Measurements from ENCODE around the gene BMP7. TPM values are rescaled to one million over a fixed set of nuclear protein-coding genes. Genes with fewer than 3 reads are reported as not detected.

Gene BMP7
- total RNA-seq, 3 donors from 2014 or later (not counting 1 experiment from before 2014, with no cell fraction given): not detected

- WGBS (ENCODE audit: insufficient coverage): 72% methylated on average over 7 of the region's 7 CpGs
- DNase-seq (no peak), ATAC-seq (no peak)
- Mint-ChIP-seq H3K27ac (no peak overlapping the region), H3K27me3 (ENCODE audit: low read depth in 2 of 2) (no peaks in the 10 kb centered on the region), H3K4me1 (no peaks in the 10 kb centered on the region), H3K36me3 (no peaks in the 10 kb centered on the region), H3K9me3 (no peaks in the 10 kb centered on the region), H3K4me3 (no peak overlapping the region)
- Histone ChIP-seq H3K36me3 (ENCODE audit: control insufficient read depth, insufficient read depth, low read length) (no peaks in the 10 kb centered on the region), H3K4me1 (ENCODE audit: control insufficient read depth, insufficient read depth, low read length) (no peaks in the 10 kb centered on the region), H3K4me3 (ENCODE audit: low read length) (no peak overlapping the region), H3K9me3 (ENCODE audit: control insufficient read depth, insufficient read depth, low read length) (no peaks in the 10 kb centered on the region), H3K27ac (ENCODE audit: low read length) (no peak overlapping the region), H3K27me3 (ENCODE audit: control insufficient read depth, insufficient read depth, low read length) (no peaks in the 10 kb centered on the region)
- intact Hi-C loops (cut with micrococcal nuclease): no loop called here
- TF ChIP-seq, protein P1, sequence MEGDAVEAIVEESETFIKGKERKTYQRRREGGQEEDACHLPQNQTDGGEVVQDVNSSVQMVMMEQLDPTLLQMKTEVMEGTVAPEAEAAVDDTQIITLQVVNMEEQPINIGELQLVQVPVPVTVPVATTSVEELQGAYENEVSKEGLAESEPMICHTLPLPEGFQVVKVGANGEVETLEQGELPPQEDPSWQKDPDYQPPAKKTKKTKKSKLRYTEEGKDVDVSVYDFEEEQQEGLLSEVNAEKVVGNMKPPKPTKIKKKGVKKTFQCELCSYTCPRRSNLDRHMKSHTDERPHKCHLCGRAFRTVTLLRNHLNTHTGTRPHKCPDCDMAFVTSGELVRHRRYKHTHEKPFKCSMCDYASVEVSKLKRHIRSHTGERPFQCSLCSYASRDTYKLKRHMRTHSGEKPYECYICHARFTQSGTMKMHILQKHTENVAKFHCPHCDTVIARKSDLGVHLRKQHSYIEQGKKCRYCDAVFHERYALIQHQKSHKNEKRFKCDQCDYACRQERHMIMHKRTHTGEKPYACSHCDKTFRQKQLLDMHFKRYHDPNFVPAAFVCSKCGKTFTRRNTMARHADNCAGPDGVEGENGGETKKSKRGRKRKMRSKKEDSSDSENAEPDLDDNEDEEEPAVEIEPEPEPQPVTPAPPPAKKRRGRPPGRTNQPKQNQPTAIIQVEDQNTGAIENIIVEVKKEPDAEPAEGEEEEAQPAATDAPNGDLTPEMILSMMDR (IDR thresholded peaks at IDR 0.05): no peak
These were observed 101.6 kb downstream of the BMP7 start for GRCh38 chr20:57164872-57165271.

- H3K36me3 Mint-ChIP-seq: no peaks in the 10 kb centered on the region
- Histone ChIP-seq H3K36me3 (ENCODE audit: control insufficient read depth, insufficient read depth, low read length) (no peaks in the 10 kb centered on the region), H3K4me1 (ENCODE audit: control insufficient read depth, insufficient read depth, low read length) (no peaks in the 10 kb centered on the region), H3K27me3 (ENCODE audit: control insufficient read depth, insufficient read depth, low read length) (no peaks in the 10 kb centered on the region), H3K27ac (ENCODE audit: low read length) (no peak overlapping the region), H3K9me3 (ENCODE audit: control insufficient read depth, insufficient read depth, low read length) (no peaks in the 10 kb centered on the region), H3K4me3 (ENCODE audit: low read length) (no peak overlapping the region)
- H3K27me3 Mint-ChIP-seq (ENCODE audit: low read depth in 2 of 2): peaks cover 0 to 11% of the 10 kb centered on the region in 2 donors
- WGBS (ENCODE audit: insufficient coverage): 78% methylated on average over 2 of the region's 2 CpGs
- H3K9me3 Mint-ChIP-seq: no peaks in the 10 kb centered on the region
- H3K4me1 Mint-ChIP-seq: no peaks in the 10 kb centered on the region
- no peak for DNase-seq
- H3K4me3 Mint-ChIP-seq: no peak overlapping the region
- no peak overlapping the region for H3K27ac Mint-ChIP-seq
- ATAC-seq: no peak
- intact Hi-C loops (cut with micrococcal nuclease): no loop called here
- TF ChIP-seq, protein P1 (IDR thresholded peaks at IDR 0.05): no peak
These were observed 103.4 kb downstream of the BMP7 start for GRCh38 chr20:57163041-57163440.

GRCh38 chr20:57162362-57162652 lies 104.1 kb downstream of the BMP7 start:
- Histone ChIP-seq H3K4me3 (ENCODE audit: low read length) (no peak overlapping the region), H3K27me3 (ENCODE audit: control insufficient read depth, insufficient read depth, low read length) (no peaks in the 10 kb centered on the region), H3K9me3 (ENCODE audit: control insufficient read depth, insufficient read depth, low read length) (no peaks in the 10 kb centered on the region), H3K36me3 (ENCODE audit: control insufficient read depth, insufficient read depth, low read length) (no peaks in the 10 kb centered on the region), H3K27ac (ENCODE audit: low read length) (no peak overlapping the region), H3K4me1 (ENCODE audit: control insufficient read depth, insufficient read depth, low read length) (no peaks in the 10 kb centered on the region)
- Mint-ChIP-seq H3K27me3 (ENCODE audit: low read depth in 2 of 2) (peaks cover 0 to 11% of the 10 kb centered on the region in 2 donors), H3K4me1 (no peaks in the 10 kb centered on the region), H3K9me3 (no peaks in the 10 kb centered on the region), H3K4me3 (no peak overlapping the region), H3K36me3 (no peaks in the 10 kb centered on the region), H3K27ac (no peak overlapping the region)
- no peak for ATAC-seq
- TF ChIP-seq, protein P1 (IDR thresholded peaks at IDR 0.05): no peak
- 69% methylated on average over 5 of the region's 5 CpGs for WGBS (ENCODE audit: insufficient coverage)
- DNase-seq: no peak
- intact Hi-C loops (cut with micrococcal nuclease): no loop called here

DNA sequence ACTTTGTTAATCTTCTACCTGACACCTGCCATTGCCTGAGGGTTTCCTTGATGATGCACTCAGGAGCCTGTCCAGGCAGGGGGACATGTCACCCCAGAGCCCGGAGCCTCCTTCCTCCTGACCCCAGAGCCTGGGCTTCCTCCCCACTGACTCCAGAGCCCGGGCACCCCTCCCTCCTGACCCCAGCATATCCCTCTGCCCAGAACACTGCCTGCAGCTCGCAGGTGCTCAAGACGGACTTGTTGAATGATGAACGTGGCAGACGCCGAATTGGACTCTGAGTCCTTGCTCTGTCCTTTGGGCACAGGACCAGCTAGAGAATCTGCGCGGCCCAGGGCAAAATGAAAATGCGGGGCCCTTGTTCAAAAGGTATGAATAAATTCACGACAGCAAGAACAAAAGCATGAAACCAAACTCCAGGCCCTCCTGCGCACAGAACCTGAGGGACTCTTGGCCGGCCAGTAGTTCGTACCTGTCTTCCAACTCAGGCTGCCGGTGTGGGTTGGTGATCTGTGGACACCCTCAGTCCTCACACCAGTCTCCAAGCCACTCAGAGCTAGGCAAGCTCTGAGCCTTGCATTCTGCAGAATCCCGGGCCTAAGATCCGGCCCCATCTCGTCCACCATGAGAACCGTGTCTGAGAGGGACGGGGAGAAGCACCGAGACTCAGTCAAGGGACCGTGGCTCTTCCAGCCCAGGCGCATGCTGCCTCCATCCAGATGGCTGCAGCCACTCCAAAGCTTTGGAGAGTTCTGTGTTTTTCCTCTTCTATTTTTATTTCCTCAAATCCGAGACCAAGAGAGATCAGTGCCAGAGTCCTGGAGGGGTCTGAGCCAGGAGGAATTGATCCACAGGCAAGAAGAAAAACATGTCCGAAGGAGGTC lies 104.7 kb downstream of the BMP7 start:
- H3K36me3 Mint-ChIP-seq: no peaks in the 10 kb centered on the region
- H3K4me3 Mint-ChIP-seq: no peak overlapping the region
- Histone ChIP-seq H3K4me3 (ENCODE audit: low read length) (no peak overlapping the region), H3K27ac (ENCODE audit: low read length) (no peak overlapping the region), H3K27me3 (ENCODE audit: control insufficient read depth, insufficient read depth, low read length) (no peaks in the 10 kb centered on the region), H3K36me3 (ENCODE audit: control insufficient read depth, insufficient read depth, low read length) (no peaks in the 10 kb centered on the region), H3K9me3 (ENCODE audit: control insufficient read depth, insufficient read depth, low read length) (no peaks in the 10 kb centered on the region), H3K4me1 (ENCODE audit: control insufficient read depth, insufficient read depth, low read length) (no peaks in the 10 kb centered on the region)
- ATAC-seq (no peak), DNase-seq (no peak)
- peaks cover 0 to 11% of the 10 kb centered on the region in 2 donors for H3K27me3 Mint-ChIP-seq (ENCODE audit: low read depth in 2 of 2)
- H3K9me3 Mint-ChIP-seq: no peaks in the 10 kb centered on the region
- intact Hi-C loops (cut with micrococcal nuclease): no loop called here
- TF ChIP-seq, protein P1 (IDR thresholded peaks at IDR 0.05): no peak
- H3K27ac Mint-ChIP-seq: no peak overlapping the region
- no peaks in the 10 kb centered on the region for H3K4me1 Mint-ChIP-seq
- 91% methylated on average over 25 of the region's 25 CpGs for WGBS (ENCODE audit: insufficient coverage)

Measured in natural killer cell (primary cell).